Activated CD4-positive, alpha-beta T cell treated with anti-CD3 and anti-CD28 coated beads for 24 hours (primary cell): ENCODE results near the gene ZNF878.

ENCODE experiments used
- DNase-seq, 2 donors: peaks; one replicate each; pipeline ENCODE4 v3.0.0-alpha.2; 2020; ENCODE audit warnings: low read depth in 2 of 2

The ZNF878 gene

DNA sequence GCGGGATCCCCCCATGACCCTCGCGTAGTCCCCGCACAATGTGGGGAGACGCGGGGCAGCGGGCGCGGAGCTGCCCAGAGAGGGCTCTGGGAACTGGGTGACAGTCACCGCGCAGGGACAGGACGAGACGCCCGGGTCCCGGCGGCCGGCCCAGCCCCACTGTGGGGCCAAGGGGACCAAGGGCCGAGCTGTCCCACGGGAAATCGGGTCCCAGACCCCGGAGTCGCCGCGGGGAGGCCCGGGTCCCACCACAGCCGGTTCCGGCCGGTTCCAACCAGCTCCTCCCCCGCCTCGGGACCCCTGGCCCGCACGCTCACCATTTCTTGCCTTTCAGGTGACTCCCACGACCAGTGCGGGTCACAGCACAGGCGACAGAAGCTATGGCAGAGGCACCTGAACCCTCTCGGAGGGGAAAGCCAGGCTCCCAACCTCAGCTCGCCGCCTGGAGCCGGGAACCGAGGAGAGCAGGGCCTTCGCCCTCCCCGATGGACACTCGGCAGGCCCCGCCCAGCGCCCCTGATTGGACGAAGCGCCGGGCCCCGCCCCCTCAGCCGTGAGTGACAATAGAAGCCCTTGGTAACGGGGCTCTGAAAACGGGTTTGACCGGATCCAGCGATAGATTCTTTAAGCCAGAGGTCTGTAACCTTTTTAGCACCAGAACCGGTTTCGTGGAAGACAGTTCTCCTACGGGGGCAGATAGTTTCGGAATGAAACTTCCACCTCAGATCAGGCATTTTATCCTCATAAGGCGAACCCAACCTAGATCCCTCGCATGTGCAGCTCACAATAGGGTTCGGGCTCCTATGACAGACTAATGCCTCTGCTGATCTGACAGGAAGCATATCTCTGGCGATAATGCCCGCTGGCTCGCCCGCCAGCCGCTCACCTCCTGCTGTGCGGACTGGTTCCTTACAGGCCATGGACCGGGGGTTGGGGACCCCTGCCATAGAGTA is 17.3 kb downstream of the ZNF878 start, which contains the start of gene ZNF433:
TSS of gene ZNF433 (minus strand) at position 460 of the 953 bp plus-strand sequence. CDS start at position 320, 140 bp downstream.
- DNase-seq: peak; percentile 42 to 76

GRCh38 chr19:12034620-12035019 is 18.1 kb downstream of the ZNF878 start:
- DNase-seq: no peak

DNA sequence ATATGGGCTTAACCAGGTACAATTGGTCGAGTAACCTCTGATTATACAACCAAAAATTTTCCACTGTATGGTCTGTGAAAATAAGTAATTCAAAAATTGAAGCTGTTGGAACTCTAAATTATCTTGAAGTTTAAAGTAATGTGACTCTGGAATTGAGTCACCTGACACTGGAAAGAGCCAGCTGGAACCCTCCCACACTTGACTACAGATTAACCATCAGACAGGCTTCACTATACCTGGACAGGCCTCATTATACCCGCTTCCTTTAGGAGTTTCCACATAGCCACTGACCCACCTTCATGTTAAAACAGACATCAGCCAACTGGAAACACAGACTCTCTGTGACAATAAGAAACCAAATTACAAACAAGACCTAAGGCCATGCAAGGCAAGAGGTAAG is 18.6 kb downstream of the ZNF878 start:
- DNase-seq: no peak

GRCh38 chr19:12015753-12016116 is 37.0 kb downstream of the ZNF878 start:
- no peak for DNase-seq

GRCh38 chr19:12015015-12015752 is 37.6 kb downstream of the ZNF878 start:
- DNase-seq: no peak

GRCh38 chr19:12000152-12000981 is 52.4 kb downstream of the ZNF878 start:
- DNase-seq: no peak

DNA sequence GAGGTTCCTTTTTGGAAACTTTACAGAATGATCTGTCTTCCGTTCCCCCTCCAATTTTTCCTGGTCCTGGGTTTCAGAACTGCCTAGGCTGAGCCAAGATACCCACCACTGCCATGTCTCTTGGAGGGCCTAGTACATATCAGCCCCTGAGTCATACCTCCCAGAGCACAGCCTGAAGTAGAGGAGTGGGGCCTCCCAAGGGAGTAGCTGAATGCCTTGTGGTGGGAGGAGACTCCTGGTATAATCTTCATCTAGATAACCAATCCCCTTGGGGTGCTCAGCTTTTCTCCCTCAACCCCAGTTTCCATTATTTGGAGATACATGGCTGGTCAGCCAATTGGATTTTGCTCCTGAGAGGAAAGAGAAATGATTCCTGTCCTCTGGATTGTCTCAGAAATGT is 57.6 kb downstream of the ZNF878 start:
- DNase-seq: no peak
